HT1080 (cell line): Measurements from ENCODE around the gene LGALS8. TPM values are rescaled to one million over a fixed set of nuclear protein-coding genes. Genes with fewer than 3 reads are reported as not detected.

Source experiments
- DNase-seq: peaks from one replicate; pipeline ENCODE4 v3.0.0-alpha.2; 2015; ENCODE audit warnings: low read depth
- total RNA-seq: library from RNA; depleted of rRNA; stranded (reverse); fragments of >200 nt; shearing (Covaris generic); gene quantifications from 2 replicates; pipeline ENCODE4 v1.2.3, GENCODE V29; 2014

The LGALS8 gene
- total RNA-seq, 1 experiment from 2014 or later: 43.6 TPM

DNA sequence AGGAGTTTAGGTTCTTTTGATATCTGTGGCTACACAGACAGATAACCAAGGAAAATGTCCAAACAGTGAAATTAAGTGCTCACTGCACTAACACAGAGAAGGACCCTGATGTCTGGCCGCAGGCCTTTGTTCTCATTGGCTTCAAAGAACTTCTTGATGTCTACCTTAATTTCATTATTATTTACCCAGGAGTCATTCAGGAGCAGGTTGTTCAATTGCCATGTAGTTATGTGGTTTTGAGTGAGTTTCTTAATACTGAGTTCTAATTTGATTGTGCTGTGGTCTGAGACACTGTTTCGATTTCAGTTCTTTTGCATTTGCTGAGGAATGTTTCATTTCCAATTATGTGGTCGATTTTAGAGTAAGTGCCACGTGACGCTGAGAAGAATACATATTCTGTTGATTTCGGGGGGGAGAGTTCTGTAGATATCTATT, 15.2 kb upstream of the LGALS8 start:
- DNase-seq: no peak

DNA sequence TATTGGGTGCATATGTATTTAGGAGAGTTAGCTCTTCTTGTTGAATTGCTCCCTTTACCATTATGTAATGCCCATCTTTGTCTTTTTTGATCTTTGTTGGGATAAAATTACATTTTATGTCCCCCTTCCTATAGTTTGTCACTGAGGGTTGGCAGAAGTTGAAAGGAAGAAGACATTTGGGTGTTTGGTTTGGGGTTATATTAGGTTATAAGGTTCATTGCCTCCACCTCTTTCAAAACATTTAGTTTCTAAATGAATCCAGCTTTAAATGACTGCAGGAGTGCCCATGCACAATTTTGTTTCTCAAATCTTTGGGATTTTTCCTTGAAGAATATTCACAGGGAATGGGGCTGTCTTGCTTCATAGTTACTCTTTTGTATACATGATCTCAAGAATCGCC, 14.6 kb upstream of the LGALS8 start:
- no peak for DNase-seq

GRCh38 chr1:236509647-236510401, 14.0 kb upstream of the LGALS8 start:
- no peak for DNase-seq

- no peak for DNase-seq
Measured at GRCh38 chr1:236511735-236512418, 11.9 kb upstream of the LGALS8 start.

- no peak for DNase-seq
Measured at GRCh38 chr1:236514703-236515442, 8.9 kb upstream of the LGALS8 start.

DNA sequence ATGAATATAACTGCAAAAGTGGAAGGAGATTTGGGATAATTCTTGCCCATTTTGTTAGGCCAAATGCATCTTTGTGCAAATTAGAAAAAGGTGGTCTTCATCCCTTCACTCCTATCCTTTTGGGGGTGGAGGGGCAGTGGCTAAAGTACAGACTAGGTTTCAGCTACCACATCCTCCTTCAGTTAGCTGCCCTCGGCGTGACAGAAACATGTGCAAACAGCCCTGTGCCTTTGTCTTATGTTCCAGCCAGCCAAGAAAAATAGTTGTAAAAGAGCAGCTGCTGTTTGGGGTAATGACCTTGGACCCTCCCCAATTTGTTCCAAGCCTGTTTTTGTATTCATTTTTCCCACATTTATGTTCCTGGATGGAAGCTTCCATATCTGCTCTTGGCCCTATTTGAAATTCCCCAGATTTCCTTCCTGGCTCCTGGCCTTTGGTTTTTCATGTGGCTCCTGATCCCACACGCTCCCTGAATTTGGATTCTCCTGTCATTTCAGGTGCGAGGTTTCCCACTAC, 8.3 kb upstream of the LGALS8 start:
- no peak for DNase-seq

DNA sequence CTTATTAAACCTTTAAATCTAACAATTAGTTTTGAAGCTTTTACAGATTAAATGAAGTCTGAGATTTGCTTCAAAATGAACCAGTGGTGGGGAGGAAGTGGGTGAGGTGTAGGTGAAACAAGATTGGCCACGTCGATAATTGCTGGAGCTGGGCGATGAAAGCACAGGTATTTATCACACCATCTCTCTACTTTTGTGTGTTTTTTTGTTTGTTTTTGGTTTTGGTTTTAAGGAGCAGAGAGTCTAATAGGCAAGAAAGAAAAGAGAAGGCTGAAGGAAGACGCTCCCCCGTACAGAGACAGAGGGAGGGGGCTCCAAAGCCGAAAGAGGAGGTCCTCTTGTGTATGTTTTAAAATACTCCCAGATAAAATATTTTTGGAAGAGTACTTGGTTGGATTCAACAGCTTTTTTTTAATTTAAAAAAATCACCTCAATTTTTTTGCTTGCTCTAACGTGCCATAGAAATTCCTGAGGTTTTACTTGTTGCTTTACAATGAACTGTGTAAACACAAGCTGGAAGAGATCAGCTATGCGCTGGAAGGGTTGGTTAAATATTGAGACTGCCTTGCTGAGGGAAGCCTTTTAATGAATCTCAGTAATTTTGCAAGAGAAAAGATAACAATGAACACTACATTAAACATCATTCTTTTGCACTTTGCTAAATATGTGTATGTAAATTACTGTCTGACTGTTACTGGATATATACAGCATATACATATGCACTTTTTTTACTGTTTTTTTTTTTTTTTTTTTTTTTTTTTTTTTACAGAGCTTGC, 6.7 kb upstream of the LGALS8 start:
- DNase-seq: peak; percentile 23

GRCh38 chr1:236518322-236518721, 5.5 kb upstream of the LGALS8 start:
- DNase-seq: no peak

- no peak for DNase-seq
Measured at GRCh38 chr1:236520445-236521005, 3.3 kb upstream of the LGALS8 start.

GRCh38 chr1:236522937-236523703, 662 bp upstream of the LGALS8 start:
- DNase-seq: no peak

GRCh38 chr1:236524142-236524894, 536 bp downstream of the LGALS8 start:
- peak; percentile 60 for DNase-seq

DNA sequence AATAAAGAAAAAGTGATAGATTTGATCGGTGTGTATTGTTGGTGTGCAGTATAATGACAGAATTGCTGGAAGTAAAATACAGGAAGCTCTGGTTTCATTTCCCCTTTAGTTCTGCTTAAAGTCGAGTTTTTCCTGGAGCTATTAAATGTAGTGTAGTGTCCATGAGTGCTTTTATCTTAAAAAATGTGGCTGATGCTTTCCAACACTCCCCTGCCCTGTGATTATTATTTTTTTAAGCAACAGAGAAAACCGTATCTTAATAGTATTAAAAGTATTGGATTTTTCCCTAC, 1.1 kb downstream of the LGALS8 start:
- no peak for DNase-seq

GRCh38 chr1:236526079-236526478, 2.3 kb downstream of the LGALS8 start:
- DNase-seq: no peak

DNA sequence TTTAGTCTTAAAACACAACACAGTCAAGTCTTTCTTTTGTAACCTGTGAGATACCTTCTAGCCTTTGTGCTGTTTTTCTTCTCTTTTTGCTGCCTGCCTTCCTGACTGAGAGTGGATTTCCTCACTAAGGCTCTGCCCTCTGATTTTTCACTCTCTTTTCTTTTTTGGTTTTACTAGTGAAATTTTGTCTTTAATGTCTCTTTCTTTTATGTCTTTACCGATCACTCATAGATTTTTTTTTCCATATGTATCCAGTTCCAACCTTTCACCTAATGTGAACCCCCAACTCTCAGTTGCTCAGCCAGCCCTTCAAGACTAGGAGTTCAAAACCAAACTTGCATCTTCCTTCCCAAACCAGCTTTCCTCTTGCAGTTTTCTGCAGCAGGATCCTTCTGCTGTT, 6.5 kb downstream of the LGALS8 start:
- no peak for DNase-seq

GRCh38 chr1:236530959-236531358, 7.2 kb downstream of the LGALS8 start:
- no peak for DNase-seq

DNA sequence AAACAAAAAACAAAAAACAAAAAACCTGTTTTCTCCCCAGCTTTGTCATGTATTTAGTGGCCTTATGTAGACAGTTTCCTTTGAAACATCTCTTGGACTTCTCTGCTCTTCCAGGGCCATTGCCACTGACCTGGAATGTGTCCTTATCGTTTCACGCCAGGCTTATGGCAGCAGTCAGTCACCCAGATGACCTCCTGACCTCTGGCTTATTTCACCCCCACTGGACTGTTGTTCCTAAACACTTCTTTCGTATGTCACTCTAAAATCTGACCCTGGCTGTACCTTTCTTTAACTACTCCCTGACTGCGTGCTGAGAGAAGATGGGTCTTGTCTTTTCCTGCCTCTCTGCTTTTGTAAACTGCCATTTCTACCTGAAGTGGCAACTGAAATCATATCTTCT, 9.1 kb downstream of the LGALS8 start:
- no peak for DNase-seq

GRCh38 chr1:236534151-236534651, 10.4 kb downstream of the LGALS8 start:
- peak; percentile 87 for DNase-seq

DNA sequence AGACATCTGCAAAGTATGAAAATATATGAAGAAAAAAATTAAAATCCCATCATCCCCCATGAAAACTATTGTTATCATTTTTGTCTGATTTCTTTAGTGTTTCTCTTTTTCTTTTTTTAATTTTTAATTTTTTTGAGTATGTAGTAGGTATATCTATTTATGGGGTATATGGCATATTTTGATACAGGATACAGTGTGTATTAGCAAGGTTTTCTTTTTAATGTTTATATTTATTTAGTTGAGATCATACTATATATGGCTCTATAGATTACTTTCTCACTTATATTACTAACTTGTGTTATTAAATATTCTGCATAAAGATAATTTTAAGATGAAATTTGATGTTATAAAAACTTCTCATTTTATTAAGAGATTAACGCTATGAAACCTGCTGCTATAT, 11.4 kb downstream of the LGALS8 start:
- no peak for DNase-seq

DNA sequence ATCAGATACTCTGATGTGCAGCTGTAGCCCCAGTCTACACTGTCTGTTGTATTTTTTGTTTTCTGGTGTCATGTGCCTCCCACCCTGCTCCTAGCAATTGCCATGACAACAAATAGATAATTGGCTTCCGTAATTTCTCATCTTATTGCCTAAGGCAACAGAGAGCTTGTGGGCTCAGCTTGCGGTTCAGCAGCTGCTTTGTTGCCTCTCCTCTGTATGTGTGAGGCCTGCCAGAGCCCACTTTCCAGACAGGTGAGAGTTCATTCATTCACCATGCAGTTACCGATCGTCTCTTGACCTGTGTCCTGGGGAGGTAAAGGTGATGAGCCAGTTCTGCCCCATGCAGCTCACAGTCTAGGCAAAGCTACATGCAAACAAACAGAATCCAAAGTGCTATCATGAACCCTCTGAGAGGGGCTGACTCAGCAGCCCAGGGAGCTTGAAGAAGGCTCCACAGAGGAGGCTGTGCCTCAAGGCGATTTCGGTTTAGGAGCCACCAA, 11.9 kb downstream of the LGALS8 start:
- no peak for DNase-seq
